Ishikawa (cell line): Measurements from ENCODE around the gene TIMP3.

Source experiments
- CEBPB ChIP-seq: IDR thresholded peaks from 2 replicates; pipeline ENCODE4 v1.6.1; 2012
- CREB1 ChIP-seq: IDR thresholded peaks from 2 replicates; pipeline ENCODE4 v1.6.1; 2012; ENCODE audit warnings: low read depth
- EGR1 ChIP-seq: IDR thresholded peaks from 2 replicates; pipeline ENCODE4 v1.6.1; 2012
- EP300 ChIP-seq: IDR thresholded peaks from 2 replicates; pipeline ENCODE4 v1.6.1; 2012; ENCODE audit warnings: borderline replicate concordance
- FOXM1 ChIP-seq: IDR thresholded peaks from 2 replicates; pipeline ENCODE4 v1.6.1; 2012; ENCODE audit warnings: low read depth, borderline replicate concordance
- MAX ChIP-seq: IDR thresholded peaks from 2 replicates; pipeline ENCODE4 v1.6.1; 2012
- NFIC ChIP-seq: IDR thresholded peaks from 2 replicates; pipeline ENCODE4 v1.6.1; 2012
- RAD21 ChIP-seq: IDR thresholded peaks from 2 replicates; pipeline ENCODE4 v1.6.1; 2012; ENCODE audit warnings: low read depth
- REST ChIP-seq: IDR thresholded peaks from 2 replicates; pipeline ENCODE4 v1.6.1; 2012; ENCODE audit warnings: low read depth, mild to moderate bottlenecking
- TAF1 ChIP-seq: IDR thresholded peaks from 2 replicates; pipeline ENCODE4 v1.6.1; 2012; ENCODE audit warnings: low read depth, mild to moderate bottlenecking
- TCF12 ChIP-seq: IDR thresholded peaks from 2 replicates; pipeline ENCODE4 v1.6.1; 2012; ENCODE audit warnings: low read depth
- TEAD4 ChIP-seq: IDR thresholded peaks from 2 replicates; pipeline ENCODE4 v1.6.1; 2012
- USF1 ChIP-seq: IDR thresholded peaks from 2 replicates; pipeline ENCODE4 v1.6.1; 2012
- YY1 ChIP-seq: IDR thresholded peaks from 2 replicates; pipeline ENCODE4 v1.6.1; 2012; ENCODE audit warnings: low read depth
- ZBTB7A ChIP-seq: IDR thresholded peaks from 2 replicates; pipeline ENCODE4 v1.6.1; 2012; ENCODE audit warnings: low read depth

The TIMP3 gene

DNA sequence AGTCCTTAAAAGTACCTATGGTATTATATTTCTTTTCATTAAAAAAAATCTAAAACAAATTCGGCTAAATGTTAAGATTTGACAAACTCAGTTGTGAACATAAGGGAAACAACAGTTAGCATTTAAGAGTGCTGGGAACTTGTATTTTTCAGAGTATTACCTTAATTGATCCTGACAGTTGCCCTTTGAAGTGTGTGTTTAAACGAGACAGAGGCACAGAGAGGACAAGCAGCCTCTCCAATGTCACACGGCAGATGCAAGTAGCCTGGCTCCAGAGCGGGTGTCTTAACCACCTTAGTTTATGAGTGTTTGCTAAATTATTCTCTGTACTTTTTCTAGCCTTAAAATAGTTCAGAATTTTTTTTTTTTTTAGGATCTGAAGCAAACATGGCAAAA is 80.9 kb downstream of the TIMP3 start:
- TF ChIP-seq REST (no peak), EGR1 (no peak), MAX (no peak), USF1 (no peak), ZBTB7A (no peak), EP300 (no peak), TEAD4 (no peak), TCF12 (no peak), YY1 (no peak), TAF1 (no peak), CEBPB (no peak), RAD21 (no peak), NFIC (no peak), FOXM1 (no peak)

- TF ChIP-seq USF1 (no peak), YY1 (no peak), FOXM1 (no peak), ZBTB7A (no peak), TCF12 (no peak), TEAD4 (no peak), RAD21 (no peak), CREB1 (no peak), EGR1 (no peak), REST (no peak), NFIC (no peak), CEBPB (no peak), EP300 (no peak), MAX (no peak), TAF1 (no peak)
These were observed 81.4 kb downstream of the TIMP3 start for GRCh38 chr22:32882774-32883530.

DNA sequence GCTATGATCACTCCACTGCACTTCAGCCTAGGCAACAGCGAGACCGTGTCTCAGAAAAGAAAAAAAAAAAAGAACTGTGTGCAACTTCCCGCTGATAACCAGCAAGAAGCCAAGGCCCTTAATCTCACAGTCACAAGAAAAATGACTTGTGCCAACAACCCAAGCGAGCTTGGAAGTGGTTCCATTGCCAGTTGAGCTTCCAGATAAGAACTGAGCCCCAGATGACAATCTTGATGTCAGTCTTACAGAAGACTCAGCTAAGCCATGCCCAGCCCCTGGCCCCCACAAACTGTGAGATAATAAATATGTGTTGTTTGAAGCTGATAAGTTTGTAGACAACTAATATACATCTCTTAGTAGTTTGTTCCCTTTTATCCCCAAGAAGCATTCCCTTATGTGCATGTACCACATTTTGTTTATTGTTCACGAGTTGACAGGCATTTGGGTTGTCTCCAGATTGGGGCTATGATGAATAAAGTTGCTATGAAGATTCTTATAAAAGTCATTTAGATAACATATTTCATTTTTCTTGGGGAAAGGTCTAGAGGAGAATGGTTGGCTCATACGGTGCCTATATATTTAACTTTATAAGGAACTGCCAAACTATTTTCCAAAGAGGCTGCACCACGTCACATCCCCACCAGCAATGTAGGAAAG is 85.9 kb downstream of the TIMP3 start:
- no peak for TF ChIP-seq ZBTB7A
- no peak for TF ChIP-seq REST

DNA sequence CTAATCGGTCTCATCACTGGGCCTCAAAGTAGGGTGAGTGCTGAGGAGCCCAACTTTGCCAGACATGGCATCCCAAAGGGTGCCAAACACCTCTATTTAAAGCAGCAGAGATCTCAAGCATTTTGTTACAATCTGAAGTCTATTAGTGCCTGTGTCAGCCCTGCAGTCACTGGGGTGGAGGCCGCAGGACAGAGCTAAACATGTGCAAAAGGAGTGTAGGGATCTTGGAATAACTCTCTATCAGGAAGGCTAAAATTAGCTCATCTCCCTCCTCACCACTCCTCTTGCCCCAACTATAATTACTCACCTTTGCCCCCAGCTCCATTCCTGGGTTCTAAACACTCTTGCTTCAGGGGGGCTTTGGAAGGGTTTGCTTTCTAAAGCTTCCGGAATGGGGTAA is 87.5 kb downstream of the TIMP3 start:
- no peak for TF ChIP-seq ZBTB7A
- no peak for TF ChIP-seq RAD21
- TF ChIP-seq TCF12 = no peak

DNA sequence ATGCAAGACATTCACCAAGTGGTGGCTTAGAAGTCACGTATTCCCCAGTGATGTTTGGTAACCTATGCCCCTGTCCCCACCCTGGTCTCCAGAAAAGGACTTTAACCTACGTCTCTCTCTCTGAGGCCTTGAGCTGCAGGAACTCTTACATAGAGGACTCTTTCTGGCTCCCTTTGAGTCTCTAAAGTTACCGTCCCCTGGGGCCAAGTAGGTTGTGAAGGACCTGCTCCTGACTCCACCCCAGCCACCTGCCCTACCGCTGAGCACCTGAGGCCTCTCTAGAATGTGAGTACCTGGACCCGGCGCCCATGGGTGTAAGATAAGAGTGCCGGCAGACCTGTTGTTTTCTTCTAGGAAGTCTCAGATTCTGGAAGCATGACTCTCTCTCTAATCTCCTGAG is 95.4 kb downstream of the TIMP3 start:
- TF ChIP-seq RAD21 (no peak), ZBTB7A (no peak), EGR1 (no peak), MAX (no peak), EP300 (no peak), TEAD4 (no peak)
